ENCODE measurements around the gene USP51.

DNA sequence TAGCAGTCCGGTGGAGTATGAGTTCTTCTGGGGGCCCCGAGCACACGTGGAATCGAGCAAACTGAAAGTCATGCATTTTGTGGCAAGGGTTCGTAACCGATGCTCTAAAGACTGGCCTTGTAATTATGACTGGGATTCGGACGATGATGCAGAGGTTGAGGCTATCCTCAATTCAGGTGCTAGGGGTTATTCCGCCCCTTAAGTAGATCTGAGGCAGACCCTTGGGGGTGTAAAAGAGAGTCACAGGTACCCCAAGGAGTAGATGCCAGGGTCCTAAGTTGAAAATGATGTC lies 36.9 kb downstream of the USP51 start:
- TF ChIP-seq POLR2A (IDR thresholded peaks at IDR 0.05; ENCODE audit: low read length), result no peak
- TF ChIP-seq GATA1 (IDR thresholded peaks at IDR 0.05; ENCODE audit: low read depth, low read length), result no peak
